Activated gamma-delta T cell treated with Interleukin-2 at 50 U/mL for 16 hours (primary cell): ENCODE measurements around the gene DUSP22.

Experiments
- DNase-seq: peaks from one replicate; pipeline ENCODE4 v3.0.0-alpha.2; 2020

DUSP22 gene

DNA sequence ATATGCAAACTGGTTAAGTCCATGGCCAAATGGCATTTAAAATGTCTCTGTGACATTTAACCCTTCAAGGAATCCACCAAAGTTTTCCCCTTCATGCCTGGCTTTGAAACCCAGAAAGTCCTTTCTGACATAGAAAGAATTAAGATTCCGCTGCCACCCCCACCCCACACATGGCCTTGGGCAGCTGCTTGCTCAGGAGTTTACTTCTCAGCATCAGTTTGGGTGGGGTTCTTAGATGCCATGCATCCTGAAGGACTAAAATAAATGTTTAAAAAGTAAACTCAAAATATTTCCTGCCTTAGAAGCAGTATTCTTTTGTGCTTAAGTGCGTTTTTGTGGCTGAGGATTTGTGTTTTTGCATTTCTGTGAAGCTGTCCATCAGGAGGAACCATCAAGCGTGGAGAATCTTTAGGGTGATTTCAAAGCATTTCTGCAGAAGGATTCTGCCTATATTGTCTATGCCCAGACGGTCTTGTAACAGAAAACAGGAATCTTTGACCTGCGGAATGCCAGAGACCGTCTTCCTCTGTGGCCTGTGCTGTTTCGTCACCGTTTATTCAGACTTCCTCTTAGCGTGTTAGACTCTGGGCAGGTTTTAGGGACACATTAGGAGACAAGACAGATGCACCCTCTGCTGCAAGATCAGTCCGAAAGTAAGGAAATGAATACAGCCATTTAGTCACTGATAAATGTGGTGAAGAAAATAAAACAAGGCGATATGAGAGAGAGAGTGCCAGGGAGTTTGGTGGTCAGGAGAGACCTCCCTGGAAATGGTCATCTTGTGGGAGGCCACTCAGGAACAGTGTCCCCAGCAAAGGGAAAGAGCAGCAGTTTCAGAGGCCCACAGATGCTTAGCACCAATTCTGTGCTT lies 6.2 kb downstream of the DUSP22 start:
- DNase-seq = no peak

GRCh38 chr6:299104-299980 lies 7.1 kb downstream of the DUSP22 start:
- no peak for DNase-seq

DNA sequence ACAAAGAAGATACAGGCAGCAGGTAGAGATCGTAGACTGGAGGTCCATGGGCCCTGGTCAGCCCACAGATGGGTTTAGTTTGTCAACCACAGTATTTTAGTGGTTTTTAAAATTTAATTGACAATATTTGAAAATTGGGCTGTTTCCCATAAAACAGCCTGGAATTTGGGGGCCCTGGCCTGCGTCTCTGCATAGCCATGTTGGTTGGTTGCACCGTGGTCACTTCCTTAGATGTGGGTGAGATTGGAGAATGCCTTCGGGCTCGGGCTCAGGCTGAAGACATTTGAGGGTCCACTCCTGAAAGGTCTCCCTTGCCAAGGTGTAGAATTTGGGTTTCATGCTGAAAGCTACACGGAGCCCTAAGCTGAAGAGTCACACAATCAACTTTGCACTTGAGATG lies 7.7 kb downstream of the DUSP22 start:
- no peak for DNase-seq

DNA sequence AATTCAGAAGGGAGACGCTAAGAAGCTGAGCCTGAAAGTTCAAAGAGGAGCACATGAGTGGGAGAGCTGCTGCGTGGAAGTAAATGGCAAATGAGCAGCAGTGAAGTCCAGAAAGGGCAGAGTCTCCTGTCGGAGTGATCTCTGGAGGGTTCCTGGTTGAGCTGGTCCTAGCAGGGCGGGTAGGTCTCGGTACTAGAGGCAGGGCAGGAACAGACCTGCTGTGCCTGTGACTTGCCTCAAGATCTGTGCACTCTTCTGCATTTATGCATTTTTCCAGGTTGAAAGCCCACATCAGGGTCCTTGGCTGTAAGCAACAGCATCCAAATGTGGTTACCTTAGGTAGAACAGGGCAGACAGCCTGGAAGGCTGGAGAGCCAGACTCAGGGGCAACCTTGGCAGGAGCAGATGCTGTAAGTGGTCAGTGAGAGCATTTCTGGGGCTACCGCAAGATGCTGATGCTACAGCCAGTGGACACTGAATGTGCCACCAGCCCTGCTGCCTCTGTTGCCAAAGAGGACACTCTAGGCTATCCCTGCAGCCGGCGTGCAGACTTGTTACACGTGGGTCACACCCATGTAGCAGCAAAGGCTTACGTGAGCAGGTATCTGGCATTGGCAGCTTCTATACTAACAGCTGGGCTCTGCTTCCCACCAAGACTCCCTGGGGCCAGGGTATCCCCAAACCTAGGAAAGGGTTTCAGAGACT lies 8.4 kb downstream of the DUSP22 start:
- no peak for DNase-seq

GRCh38 chr6:301526-301925 lies 9.2 kb downstream of the DUSP22 start:
- DNase-seq = no peak

DNA sequence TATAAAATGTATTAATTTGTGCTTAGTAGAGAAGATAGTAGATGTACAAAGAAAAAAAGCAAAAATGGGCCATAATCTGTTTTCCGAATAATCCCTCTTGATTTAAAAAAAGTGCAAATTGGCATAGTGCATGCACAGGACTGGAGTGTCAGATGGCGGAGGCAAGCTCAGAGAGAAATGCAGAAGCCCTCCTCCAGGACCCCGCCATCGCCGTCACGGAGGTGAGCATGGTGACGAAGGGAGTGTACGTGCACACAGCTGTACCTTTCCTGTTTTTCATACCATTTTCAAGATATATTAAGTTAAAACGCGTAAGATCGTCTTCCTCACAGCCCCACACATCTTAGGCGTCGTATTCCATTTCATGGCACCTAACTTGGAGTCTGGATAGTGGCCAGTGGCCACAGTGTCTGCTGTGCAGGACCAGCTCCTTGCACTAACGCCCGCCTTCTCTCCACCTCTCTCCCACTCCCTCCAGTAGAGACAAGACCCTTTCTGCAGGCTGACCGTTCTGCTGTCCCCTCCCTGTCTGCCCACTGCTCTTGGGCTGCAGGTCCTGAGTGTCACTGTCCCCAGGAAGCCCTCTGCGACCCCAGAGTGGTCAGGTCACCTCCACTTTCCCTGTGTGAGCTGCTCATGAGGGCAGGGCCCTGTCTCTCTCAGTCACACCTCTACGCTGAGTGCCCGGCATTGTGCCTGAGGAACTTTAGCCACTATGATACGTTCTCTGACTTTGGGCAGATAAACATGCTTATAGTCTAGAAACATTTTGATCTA lies 9.8 kb downstream of the DUSP22 start:
- DNase-seq = no peak

DNA sequence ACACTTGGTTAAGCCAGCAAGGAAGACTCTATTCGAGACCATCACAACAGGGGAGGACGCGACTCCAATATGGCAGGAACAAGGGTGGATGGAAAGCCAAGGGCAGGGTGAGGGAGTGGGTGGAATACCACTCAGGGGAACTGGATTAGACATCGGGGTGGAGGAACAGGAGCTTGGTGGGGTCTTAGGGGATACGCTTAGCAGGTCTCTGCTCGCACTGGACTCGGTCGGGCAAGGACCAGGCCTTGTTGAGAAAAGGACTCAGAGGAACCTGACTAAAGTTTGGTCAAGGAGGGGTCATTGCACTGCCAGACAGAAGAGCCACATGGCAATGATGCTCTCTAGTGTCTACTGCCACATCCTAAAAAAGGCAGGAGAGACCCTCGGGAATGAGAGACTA lies 10.5 kb downstream of the DUSP22 start:
- no peak for DNase-seq

DNA sequence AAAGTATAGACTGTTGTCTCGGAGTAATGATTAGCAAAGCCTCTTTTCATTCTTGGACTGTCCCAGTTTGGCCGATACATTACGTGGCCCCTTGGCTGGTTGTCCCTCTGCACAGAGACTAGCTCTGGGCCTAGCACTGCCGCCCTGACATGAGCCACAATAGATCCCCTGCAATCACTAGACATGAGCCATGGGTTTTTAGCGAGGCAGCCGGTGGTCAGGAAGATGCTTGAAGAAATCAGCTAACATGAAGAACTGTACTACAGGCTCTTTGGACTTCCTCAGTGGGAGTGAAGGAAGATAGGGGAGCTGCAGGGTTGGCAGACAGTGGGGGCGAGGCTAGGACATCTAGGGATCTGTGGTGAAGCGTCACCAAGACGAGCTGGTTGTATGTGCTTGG lies 11.0 kb downstream of the DUSP22 start:
- DNase-seq = no peak

DNA sequence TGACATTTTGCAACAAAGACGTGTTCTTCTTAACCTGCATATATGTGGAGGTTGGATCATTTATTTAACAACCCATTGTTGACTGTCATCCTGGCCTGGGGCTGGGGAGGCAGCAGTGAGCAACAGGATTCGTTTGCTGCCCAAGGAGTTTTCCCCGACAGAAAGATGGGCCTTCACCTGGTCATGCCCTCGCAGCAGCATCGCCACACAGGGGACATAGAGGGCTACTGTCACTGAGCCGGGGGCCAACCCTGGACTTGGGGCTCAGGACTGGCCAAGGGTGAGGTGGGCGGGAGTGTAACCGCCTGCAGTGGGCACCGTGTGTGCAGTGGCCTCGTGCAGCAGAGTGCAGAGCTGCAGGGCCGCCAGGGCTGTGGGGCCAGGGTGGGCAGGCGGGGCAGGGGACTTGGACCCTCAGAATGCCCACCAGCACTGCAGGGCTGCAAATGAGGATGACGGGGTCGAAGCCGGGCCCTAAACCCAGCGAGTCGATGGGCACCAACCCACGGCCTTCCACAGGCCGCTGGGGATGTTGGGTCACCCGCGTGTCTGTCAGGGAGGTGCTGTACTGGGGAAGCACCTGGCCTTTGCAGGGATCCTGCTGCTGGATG lies 11.8 kb downstream of the DUSP22 start:
- DNase-seq = no peak

DNA sequence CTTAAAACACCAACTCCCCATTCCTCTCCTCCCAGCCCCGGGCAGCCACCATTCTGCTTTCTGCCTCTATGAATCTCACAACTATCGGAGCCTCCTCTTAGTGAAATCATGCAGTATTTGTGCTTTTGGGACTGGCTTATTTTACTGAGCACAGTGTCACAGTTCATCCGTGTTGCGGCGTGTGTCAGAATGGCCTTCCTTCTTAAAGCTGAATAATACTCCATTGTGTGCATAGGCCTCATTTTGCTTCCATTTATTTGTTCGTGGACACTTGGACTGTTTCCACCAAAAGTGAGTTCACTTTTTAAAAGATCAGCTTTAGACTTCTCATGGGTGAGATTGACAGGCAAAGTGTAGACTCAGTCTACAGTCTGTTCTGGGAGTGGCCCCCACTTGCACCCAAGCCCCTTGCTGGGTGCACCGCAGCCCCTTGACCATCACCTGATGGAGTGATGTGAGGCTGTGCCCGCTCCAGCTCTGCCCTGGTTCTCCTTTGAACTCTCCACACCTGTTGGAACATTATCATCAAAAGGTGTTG lies 12.6 kb downstream of the DUSP22 start:
- no peak for DNase-seq

- DNase-seq = no peak
Measured at GRCh38 chr6:305371-306206, 13.3 kb downstream of the DUSP22 start.

DNA sequence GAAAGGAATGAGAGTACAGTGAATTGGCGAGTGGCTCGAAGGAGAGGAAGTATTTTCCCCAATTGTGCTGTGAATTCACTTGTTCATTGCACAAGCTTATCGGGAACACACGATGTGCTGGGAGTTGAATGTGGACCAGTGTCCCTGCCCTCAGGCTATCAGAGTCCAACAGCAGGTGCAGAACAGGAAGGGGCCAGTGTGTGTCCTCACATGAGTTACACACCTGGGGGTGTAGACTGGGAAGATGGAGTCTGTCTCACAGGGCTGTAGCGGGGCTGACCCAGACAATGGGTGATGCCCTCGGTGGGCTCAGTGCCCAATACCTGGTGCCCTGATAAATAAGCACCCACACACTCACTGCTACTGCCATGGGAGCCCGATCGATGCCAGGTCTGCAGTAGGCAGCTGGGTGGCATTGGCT lies 14.4 kb downstream of the DUSP22 start:
- no peak for DNase-seq

DNA sequence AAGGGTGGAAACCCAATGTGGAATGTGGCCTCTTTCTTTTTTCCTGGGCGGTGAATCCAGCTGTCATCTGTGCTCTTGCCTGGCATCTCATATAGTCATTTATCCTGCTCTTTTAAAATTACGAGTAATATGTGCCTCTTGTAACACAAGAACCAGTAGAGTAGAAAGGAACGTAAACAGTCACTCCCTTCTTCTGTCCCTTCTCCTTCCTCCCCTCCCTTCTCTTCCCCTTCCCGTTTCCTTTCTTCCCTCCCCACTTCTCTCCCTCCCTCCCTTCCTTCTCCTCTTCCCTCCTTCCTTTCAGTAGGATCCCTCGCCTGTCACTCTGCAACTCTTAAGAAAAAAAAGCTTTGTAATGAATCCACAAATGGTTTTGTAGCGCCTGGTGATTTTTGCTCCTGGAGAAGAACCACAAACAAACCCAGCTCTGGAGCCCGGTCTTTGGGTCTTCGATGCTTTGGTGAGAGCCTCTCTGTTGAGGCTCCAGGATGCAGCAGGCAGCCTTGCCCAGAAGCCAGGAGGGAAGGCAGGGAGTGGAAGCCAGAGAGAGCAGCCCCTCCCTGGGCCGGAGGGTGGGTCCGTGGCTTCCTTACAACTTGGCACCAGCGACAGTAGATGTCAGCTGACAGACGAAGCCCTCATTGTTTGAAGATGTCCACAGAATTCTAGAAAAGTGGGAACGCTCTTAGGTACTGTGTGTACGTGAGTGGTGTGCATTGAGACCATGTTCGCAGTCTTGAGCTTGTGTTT lies 15.0 kb downstream of the DUSP22 start:
- no peak for DNase-seq

DNA sequence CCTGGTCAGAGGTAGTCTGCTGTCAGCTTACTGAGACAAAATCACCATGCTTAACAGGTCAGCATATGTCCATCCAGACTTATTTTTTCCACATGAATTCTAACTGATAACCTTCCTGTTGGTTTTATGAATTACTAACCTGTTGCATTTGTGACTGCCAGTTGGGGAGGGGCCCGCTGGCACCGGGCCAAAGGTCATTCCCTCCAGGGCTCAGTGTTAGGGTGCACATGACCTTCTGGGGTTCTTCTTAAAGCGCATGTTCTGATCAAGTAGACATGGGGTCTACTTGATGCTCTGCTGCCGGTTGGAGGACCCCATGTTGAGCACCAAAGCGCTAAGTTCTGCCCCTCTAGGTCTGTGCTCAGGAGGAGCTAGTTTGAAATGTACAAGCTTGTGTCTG lies 15.6 kb downstream of the DUSP22 start:
- no peak for DNase-seq

DNA sequence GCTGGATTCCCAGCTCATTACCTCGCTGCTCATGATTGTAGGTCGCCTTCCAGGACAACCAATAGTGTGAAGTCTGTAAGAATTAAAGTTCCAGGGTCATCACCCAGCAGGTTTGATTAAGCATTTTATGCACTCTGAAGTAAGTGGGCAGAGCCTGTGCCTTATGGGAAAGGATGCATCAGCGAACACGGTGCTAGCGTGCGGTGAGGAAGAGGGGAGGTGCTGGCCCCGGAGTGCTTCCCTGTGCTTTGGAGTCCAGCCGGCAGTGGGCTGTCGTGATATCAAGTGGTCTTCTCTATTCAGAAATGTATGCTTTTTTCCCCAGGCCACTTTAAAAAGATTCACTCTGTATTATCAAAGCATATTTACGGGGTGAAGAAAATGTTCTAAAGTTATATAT lies 16.0 kb downstream of the DUSP22 start:
- DNase-seq = no peak

GRCh38 chr6:308768-309167 lies 16.5 kb downstream of the DUSP22 start:
- no peak for DNase-seq

DNA sequence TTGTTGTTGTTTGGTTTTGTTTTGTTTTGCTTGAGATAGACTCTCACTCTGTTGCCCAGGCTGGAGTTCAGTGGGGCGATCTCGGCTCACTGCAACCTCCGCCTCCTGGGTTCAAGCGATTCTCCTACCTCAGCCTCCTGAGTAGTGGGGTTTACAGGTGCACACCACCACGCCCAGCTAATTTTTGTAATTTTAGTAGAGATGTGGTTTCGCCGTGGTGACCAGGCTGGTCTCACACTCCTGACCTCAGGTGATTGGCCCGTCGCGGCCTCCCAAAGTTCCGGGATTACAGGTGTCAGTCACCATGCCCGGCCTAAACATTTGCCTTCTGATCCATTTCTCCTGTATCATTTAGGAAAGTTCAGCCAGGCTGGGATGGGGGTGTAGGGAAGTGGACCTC lies 17.7 kb downstream of the DUSP22 start:
- no peak for DNase-seq

GRCh38 chr6:310671-311070 lies 18.4 kb downstream of the DUSP22 start:
- no peak for DNase-seq

DNA sequence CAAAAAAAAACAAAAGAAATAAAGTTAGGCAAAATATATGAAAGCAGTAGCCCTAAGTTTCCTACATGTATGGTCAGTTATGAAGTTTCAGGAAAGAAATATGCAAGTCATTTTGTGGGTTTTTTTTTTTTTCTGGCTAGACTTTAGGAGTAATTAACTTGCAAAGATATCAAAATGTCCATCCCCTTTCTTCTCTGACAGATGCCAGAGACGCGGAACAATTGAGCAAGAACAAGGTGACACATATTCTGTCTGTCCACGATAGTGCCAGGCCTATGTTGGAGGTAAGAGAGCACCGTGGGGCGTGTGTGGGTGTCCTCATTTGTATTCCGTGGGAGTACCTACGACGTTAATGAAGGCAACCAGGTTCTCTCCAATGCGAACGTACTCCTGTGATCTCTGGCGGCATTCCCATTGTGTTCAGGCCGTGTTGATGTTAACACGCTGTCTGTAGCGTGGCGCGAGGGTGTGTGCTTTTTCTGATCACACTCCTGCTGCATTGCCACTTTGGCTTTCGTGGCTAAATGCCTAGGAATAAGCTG lies 19.5 kb downstream of the DUSP22 start:
- no peak for DNase-seq

DNA sequence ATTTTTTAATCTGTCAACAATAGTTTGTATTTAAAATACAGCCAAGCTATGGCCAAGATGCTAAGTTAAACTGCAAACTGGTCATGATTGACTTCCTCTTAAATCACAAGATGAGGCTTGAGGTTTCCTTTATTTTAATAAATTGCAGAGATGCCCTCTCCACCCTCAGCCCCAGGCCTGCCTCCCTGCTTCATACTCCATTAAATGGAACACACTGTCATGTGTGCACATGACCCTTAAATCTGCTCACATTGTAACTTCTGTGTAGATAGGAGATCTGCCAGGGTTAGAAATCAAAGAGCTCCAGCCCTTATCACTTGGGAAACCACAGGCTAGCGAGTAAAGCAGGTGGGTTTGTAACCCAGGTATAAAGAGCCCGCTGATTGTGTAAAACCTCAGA lies 20.8 kb downstream of the DUSP22 start:
- no peak for DNase-seq
